HepG2 (cell line): ENCODE results near the gene TMC8.

ENCODE experiments used
- AKAP8 ChIP-seq: sonication (generic); formaldehyde crosslinking; IDR thresholded peaks from 2 replicates; pipeline ENCODE4 v1.5.1; 2020; ENCODE audit warnings: mild to moderate bottlenecking, missing genetic modification reagents
- GABPA ChIP-seq, 2 experiments: IDR thresholded peaks; 2 replicates each; pipeline ENCODE4 v1.6.1; 2011 to 2016; ENCODE audit warnings: low read depth in 2 of 2, low read length in 1 of 2, missing biosample characterization in 1 of 2, missing genetic modification characterization in 1 of 2
- GLI4 ChIP-seq: sonication (generic); formaldehyde crosslinking; IDR thresholded peaks from 2 replicates; pipeline ENCODE4 v1.5.1; 2020; ENCODE audit warnings: missing genetic modification reagents, mild to moderate bottlenecking, moderate library complexity, borderline replicate concordance
- PHF20 ChIP-seq: sonication (generic); formaldehyde crosslinking; IDR thresholded peaks from 2 replicates; pipeline ENCODE4 v1.5.0; 2020; ENCODE audit warnings: mild to moderate bottlenecking, missing genetic modification reagents
- REST ChIP-seq, 2 experiments: IDR thresholded peaks; 2 replicates each; pipeline ENCODE4 v1.6.1; 2011 to 2012; ENCODE audit warnings: low read length in 2 of 2, borderline replicate concordance in 1 of 2, low read depth in 1 of 2, mild to moderate bottlenecking in 1 of 2, moderate library complexity in 1 of 2
- ZBTB2 ChIP-seq: sonication (generic); formaldehyde crosslinking; IDR thresholded peaks from 2 replicates; pipeline ENCODE4 v1.8.0; 2022; ENCODE audit warnings: low read depth, missing genetic modification reagents
- ZC3H4 ChIP-seq: sonication (generic); formaldehyde crosslinking; IDR thresholded peaks from 2 replicates; pipeline ENCODE4 v1.4.0; 2020; ENCODE audit warnings: missing genetic modification reagents, borderline replicate concordance
- ZNF7 ChIP-seq: IDR thresholded peaks from 2 replicates; pipeline ENCODE4 v1.6.1; 2016; ENCODE audit warnings: missing biosample characterization, missing genetic modification reagents

- no peak for TF ChIP-seq ZBTB2 (CRISPR knock-in tag)
- no peak for TF ChIP-seq GABPA (IDR thresholded peaks at IDR 0.05; ENCODE audit: low read depth, low read length)
- no peak for TF ChIP-seq GABPA (CRISPR knock-in tag; IDR thresholded peaks at IDR 0.05; ENCODE audit: low read depth)
- no peak for TF ChIP-seq GLI4
- no peak for TF ChIP-seq AKAP8
- TF ChIP-seq REST (IDR thresholded peaks at IDR 0.05; ENCODE audit: borderline replicate concordance in 1 of 2, low read depth in 1 of 2, low read length in 2 of 2): no peak
- TF ChIP-seq ZC3H4: no peak
- no peak for TF ChIP-seq PHF20 (CRISPR knock-in tag)
- no peak for TF ChIP-seq ZNF7 (CRISPR knock-in tag)
These were observed 7.9 kb downstream of the TMC8 start for GRCh38 chr17:78138204-78139060.
